D721Med (cell line): ENCODE data around the gene MAIP1.
"Not testable (repeated sequence)": the region's sequence is repeated elsewhere in the genome, so short reads cannot be mapped to it uniquely, and the experiment has no call there.

Experiments used
- DNase-seq: peaks from one replicate; pipeline ENCODE4 v3.0.0; 2011; ENCODE audit warnings: low spot score; ENCODE audit not compliant: insufficient read length
- FAIRE-seq: peaks from 2 replicates; lab custom pipeline; 2011; peaks lifted over from hg19 to GRCh38; lab: Jason Lieb, UNC
- CTCF ChIP-seq: IDR thresholded peaks from 2 replicates; pipeline ENCODE4 v1.5.1; 2012; ENCODE audit warnings: mild to moderate bottlenecking, control low read depth; ENCODE audit not compliant: insufficient read depth; ENCODE audit errors: missing control alignments

Gene MAIP1

GRCh38 chr2:199955339-199956061 lies at the start of gene MAIP1, which contains the start of gene TYW5:
MAIP1 (plus strand) TSS chr2:199955582; CDS start chr2:199955799, 217 bp downstream.
TYW5 (minus strand) TSS chr2:199955491; CDS start chr2:199955470, 21 bp downstream.
- FAIRE-seq (no peak), DNase-seq (peak; percentile 78)
- no peak for TF ChIP-seq CTCF

GRCh38 chr2:199907008-199907714 lies 48.2 kb upstream of the MAIP1 start:
- no peak for TF ChIP-seq CTCF
- FAIRE-seq (no peak), DNase-seq (no peak)

GRCh38 chr2:199910338-199911051 lies 44.9 kb upstream of the MAIP1 start:
- no peak for TF ChIP-seq CTCF
- DNase-seq (no peak), FAIRE-seq (no peak)

GRCh38 chr2:199911052-199911876 lies 44.1 kb upstream of the MAIP1 start, which contains the start of gene C2orf69:
C2orf69 (plus strand) TSS chr2:199911293; CDS start chr2:199911439, 146 bp downstream.
- no peak for TF ChIP-seq CTCF
- FAIRE-seq (no peak), DNase-seq (peak; percentile 58)

- no peak for TF ChIP-seq CTCF
- DNase-seq (no peak), FAIRE-seq (no peak)
Measured at GRCh38 chr2:199911877-199912161, 43.6 kb upstream of the MAIP1 start.

- not testable (repeated sequence) for DNase-seq, FAIRE-seq
Measured at GRCh38 chr2:199912553-199913114, 42.7 kb upstream of the MAIP1 start.
